Endothelial cell of umbilical vein (primary cell): Measurements from ENCODE around the gene PER1. TPM values are rescaled to one million over a fixed set of nuclear protein-coding genes. Genes with fewer than 3 reads are reported as not detected.
A peak's percentile ranks its signal among the peaks of the same experiment; 100 is the strongest.

Source experiments
- BruUV-seq: library from RNA; stranded (reverse); fragments of 400-500 nt; replicated peaks from 2 replicates; lab custom pipeline; 2021; lab: Mats Ljungman, UMichigan
- CTCF ChIA-PET: fragments of 300-600, 350-600 bp; sonication (Branson Sonifier 250); formaldehyde crosslinking; loops from one replicate; lab custom pipeline; 2021; ENCODE audit warnings: antibody characterized with exemption, inconsistent platforms; lab: Charles Lee
- POLR2A ChIA-PET: fragments of 300-600, 350-600 bp; sonication (Branson Sonifier 250); formaldehyde crosslinking; loops from one replicate; lab custom pipeline; 2021; ENCODE audit warnings: antibody characterized with exemption, inconsistent platforms; lab: Charles Lee
- DNase-seq: peaks from one replicate; pipeline ENCODE4 v3.0.0-alpha.2; 2011; ENCODE audit warnings: low read depth, low spot score
- FAIRE-seq: peaks from 2 replicates; lab custom pipeline; 2011; peaks lifted over from hg19 to GRCh38; lab: Jason Lieb, UNC
- H2AFZ ChIP-seq: 2 replicates; pipeline ENCODE4 v1.6.0; 2012; ENCODE audit warnings: low read depth, low read length, control low read depth, inconsistent platforms
- H3K27ac ChIP-seq: 2 replicates; pipeline ENCODE4 v1.5.1; 2011; ENCODE audit warnings: low read depth, mild to moderate bottlenecking, control low read depth, low read length, moderate library complexity; ENCODE audit not compliant: insufficient read depth
- H3K27me3 ChIP-seq, 2 experiments: 2 replicates each; pipeline versions ENCODE4 v1.6.0 to v1.6.1; 2011; ENCODE audit warnings: low read length in 2 of 2, mixed read lengths in 1 of 2; ENCODE audit not compliant: control insufficient read depth in 2 of 2, insufficient read depth in 2 of 2
- H3K36me3 ChIP-seq, 2 experiments: 2 replicates in 1 of 2; 3 replicates in 1 of 2; pipeline ENCODE4 v1.5.1; 2011; ENCODE audit warnings: low read length in 2 of 2, mild to moderate bottlenecking in 1 of 2, moderate library complexity in 1 of 2; ENCODE audit not compliant: control insufficient read depth in 2 of 2, insufficient read depth in 2 of 2; ENCODE audit errors: extremely low read depth in 1 of 2
- H3K4me1 ChIP-seq: 3 replicates; pipeline ENCODE4 v1.5.1; 2011; ENCODE audit warnings: mild to moderate bottlenecking, low read length; ENCODE audit not compliant: control insufficient read depth, insufficient read depth; ENCODE audit errors: extremely low read depth
- H3K4me2 ChIP-seq: 2 replicates; pipeline ENCODE4 v1.6.1; 2011; ENCODE audit warnings: low read length, control low read depth, mixed read lengths; ENCODE audit not compliant: insufficient read depth
- H3K4me3 ChIP-seq, 3 experiments: fragments of 200-600 bp in 1 of 3; sonication (generic), shearing (Covaris generic) in 1 of 3; replicated peaks in 1 of 3; 2 replicates each; pipeline ENCODE4 v1.5.1; 2011 to 2016; ENCODE audit warnings: control low read depth in 3 of 3, low read length in 3 of 3, mild to moderate bottlenecking in 2 of 3, inconsistent platforms in 1 of 3, low read depth in 1 of 3, moderate library complexity in 1 of 3; ENCODE audit not compliant: insufficient read depth in 1 of 3
- H3K79me2 ChIP-seq: 2 replicates; pipeline ENCODE4 v1.6.0; 2012; ENCODE audit warnings: low read length, inconsistent platforms; ENCODE audit not compliant: control insufficient read depth, insufficient read depth
- H3K9ac ChIP-seq: replicated peaks from 2 replicates; pipeline ENCODE3; 2011; ENCODE audit warnings: low read length, control low read depth; ENCODE audit not compliant: insufficient read depth; ENCODE audit errors: extremely low read depth
- H3K9me1 ChIP-seq: replicated peaks from 3 replicates; pipeline ENCODE4 v1.6.0; 2011; ENCODE audit warnings: mild to moderate bottlenecking, low read length; ENCODE audit not compliant: control insufficient read depth, insufficient read depth; ENCODE audit errors: extremely low read depth
- H3K9me3 ChIP-seq: replicated peaks from 2 replicates; pipeline ENCODE4 v1.5.1; 2012; ENCODE audit warnings: low read length, inconsistent platforms; ENCODE audit not compliant: control insufficient read depth, insufficient read depth
- H4K20me1 ChIP-seq: replicated peaks from 2 replicates; pipeline ENCODE3; 2011; ENCODE audit warnings: mild to moderate bottlenecking, low read length; ENCODE audit not compliant: control insufficient read depth, insufficient read depth; ENCODE audit errors: extremely low read depth
- CTCF ChIP-seq, 2 donors: IDR thresholded peaks; 1 replicate in 1 of 2; 2 replicates in 1 of 2; pipeline ENCODE4 v1.5.1; 2011; ENCODE audit warnings: low read length in 2 of 2, mild to moderate bottlenecking in 2 of 2, moderate library complexity in 2 of 2, control low read depth in 1 of 2, inconsistent platforms in 1 of 2, low read depth in 1 of 2; ENCODE audit not compliant: insufficient read depth in 1 of 2; ENCODE audit errors: extremely low read depth in 1 of 2
- EZH2 ChIP-seq: IDR thresholded peaks from 2 replicates; pipeline ENCODE4 v1.6.1; 2012; ENCODE audit warnings: borderline replicate concordance, low read depth, mild to moderate bottlenecking, moderate library complexity, low read length, inconsistent platforms; ENCODE audit not compliant: severe bottlenecking
- FOS ChIP-seq: IDR thresholded peaks from 2 replicates; pipeline ENCODE4 v1.6.1; 2011; ENCODE audit warnings: mild to moderate bottlenecking, low read length, moderate library complexity, borderline replicate concordance; ENCODE audit not compliant: insufficient read depth
- GATA2 ChIP-seq: IDR thresholded peaks from 2 replicates; pipeline ENCODE4 v1.7.0; 2011; ENCODE audit warnings: low read depth, mild to moderate bottlenecking, moderate library complexity, mixed read lengths, low read length; ENCODE audit not compliant: insufficient read length, insufficient read depth
- JUN ChIP-seq: IDR thresholded peaks from 2 replicates; pipeline ENCODE4 v1.6.1; 2011; ENCODE audit warnings: borderline replicate concordance, low read depth; ENCODE audit not compliant: insufficient read length, insufficient read depth
- MYC ChIP-seq: IDR thresholded peaks from one replicate; pipeline ENCODE4 v1.6.1; 2011; ENCODE audit warnings: mild to moderate bottlenecking, low read depth, low read length
- POLR2A ChIP-seq: IDR thresholded peaks from 2 replicates; pipeline ENCODE4 v1.6.1; 2012; ENCODE audit warnings: low read depth, mild to moderate bottlenecking, control low read depth, low read length
- POLR2AphosphoS5 ChIP-seq: IDR thresholded peaks from 2 replicates; pipeline ENCODE4 v1.6.1; 2012; ENCODE audit warnings: low read depth, mild to moderate bottlenecking, control low read depth, low read length, moderate library complexity; ENCODE audit not compliant: insufficient read depth
- dilution Hi-C: fragments of 300-500 bp; cut with MboI; formaldehyde crosslinking; loops from one replicate; pipeline ENCODE4 v1.15.0; 2019; ENCODE audit warnings: low sequenced_read_pairs; ENCODE audit not compliant: extremely low pct_ligation_motif_present
- intact Hi-C: fragments of 100-400 bp; cut with micrococcal nuclease; formaldehyde crosslinking; loops from one replicate; pipeline ENCODE4 v1.10.0; 2022
- polyA plus RNA-seq, 4 experiments: library from polyadenylated mRNA; depleted of rRNA in 3 of 4; stranded (reverse) in 3 of 4; unstranded in 1 of 4; fragments of >200 nt; gene quantifications; 2 replicates each; pipeline versions ENCODE4 v1.2.1 to v1.2.3, GENCODE V29; 2011 to 2012; ENCODE audit warnings: missing spikeins in 1 of 4
- total RNA-seq: library from RNA; stranded (reverse); gene quantifications from 2 replicates; pipeline ENCODE4 v1.2.3, GENCODE V29; 2021
- TF ChIP-seq, protein P1 (sequence below): IDR thresholded peaks from 2 replicates; pipeline ENCODE4 v1.6.1; 2011; ENCODE audit not compliant: insufficient read depth, insufficient read length

PER1 gene
- total and polyA plus RNA-seq, 2 donors (not counting 3 experiments of a cell fraction or from before 2014, with no cell fraction given), result 12.1 to 32.1 TPM

DNA sequence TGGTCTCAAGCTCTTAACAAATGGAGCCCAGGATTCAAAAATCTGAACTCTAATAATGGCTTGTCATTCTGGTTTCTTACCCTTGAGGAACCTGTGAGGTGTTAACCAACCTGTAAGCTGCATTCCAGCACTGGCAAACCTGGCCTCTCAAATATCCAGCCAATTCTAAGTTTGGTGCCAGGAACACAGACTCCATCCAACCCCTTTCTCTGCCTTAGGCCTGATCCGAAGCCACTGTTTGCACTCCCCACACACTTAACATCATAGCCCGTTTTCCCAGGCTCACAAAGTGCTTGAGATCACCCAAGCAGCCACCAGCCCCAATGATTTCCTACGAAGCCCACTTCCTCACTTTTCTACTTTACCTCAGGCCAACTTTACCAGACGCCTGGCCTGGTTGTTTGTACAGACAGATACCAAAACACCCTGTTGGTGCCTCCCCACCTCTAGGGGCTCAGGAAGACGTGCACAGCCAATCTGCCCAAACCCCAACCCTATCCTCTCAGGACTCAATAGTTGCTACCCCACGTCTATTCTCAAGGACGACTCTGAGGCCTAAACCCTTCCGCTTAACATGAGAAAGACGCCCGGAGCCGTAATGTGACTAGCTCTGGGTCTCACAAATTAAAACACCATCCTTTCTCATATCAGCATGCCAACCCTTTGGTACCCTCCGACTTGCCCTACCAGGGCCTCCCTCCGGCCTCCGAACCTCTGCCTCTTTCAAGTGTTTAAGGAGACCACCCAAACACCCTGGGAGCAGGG, 3.2 kb upstream of the PER1 start:
- no peak for FAIRE-seq
- Histone ChIP-seq H4K20me1 (no peaks in the 10 kb centered on the region), H3K79me2 (peaks cover 6% of the 10 kb centered on the region), H3K9me1 (no peaks in the 10 kb centered on the region), H3K9me3 (no peaks in the 10 kb centered on the region), H3K4me1 (peaks cover 48% of the 10 kb centered on the region), H2AFZ (no peak overlapping the region), H3K27me3 (no peaks in the 10 kb centered on the region), H3K4me2 (peak overlapping the region; percentile 9), H3K4me3 (peak overlapping the region in 2 of 3 experiments; percentile 24 to 62), H3K27ac (peak overlapping the region; percentile 99), H3K36me3 (peaks cover 2% of the 10 kb centered on the region in 2 experiments), H3K9ac (peak overlapping the region; percentile 68)
- CTCF ChIA-PET, result interaction anchor here (0.6 to 6.3 kb wide), 4 partner anchors 17 to 95 kb away, joined by 3 to 72 read pairs (median 4); no protein-coding TSS in a partner anchor
- BruUV-seq, result no TSS peak
- dilution Hi-C loops (no loop called here), intact Hi-C loops (no loop called here)
- POLR2A ChIA-PET, result interaction anchor here (3.9 kb wide), 1 partner anchor 18 kb away, joined by 33 read pairs; no protein-coding TSS in a partner anchor
- DNase-seq, result no peak
- no peak for TF ChIP-seq POLR2AphosphoS5
- TF ChIP-seq, protein P1, sequence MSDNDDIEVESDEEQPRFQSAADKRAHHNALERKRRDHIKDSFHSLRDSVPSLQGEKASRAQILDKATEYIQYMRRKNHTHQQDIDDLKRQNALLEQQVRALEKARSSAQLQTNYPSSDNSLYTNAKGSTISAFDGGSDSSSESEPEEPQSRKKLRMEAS, result no peak
- no peak for TF ChIP-seq FOS
- no peak for TF ChIP-seq GATA2
- TF ChIP-seq JUN, result no peak
- no peak for TF ChIP-seq MYC
- no peak for TF ChIP-seq CTCF (IDR thresholded peaks at IDR 0.05; ENCODE audit: extremely low read depth in 1 of 2, insufficient read depth in 1 of 2, low read depth in 1 of 2, low read length in 2 of 2)
- TF ChIP-seq POLR2A, result no peak
- no peak for TF ChIP-seq EZH2
